ENCODE measurements around the gene TMSB15B.

DNA sequence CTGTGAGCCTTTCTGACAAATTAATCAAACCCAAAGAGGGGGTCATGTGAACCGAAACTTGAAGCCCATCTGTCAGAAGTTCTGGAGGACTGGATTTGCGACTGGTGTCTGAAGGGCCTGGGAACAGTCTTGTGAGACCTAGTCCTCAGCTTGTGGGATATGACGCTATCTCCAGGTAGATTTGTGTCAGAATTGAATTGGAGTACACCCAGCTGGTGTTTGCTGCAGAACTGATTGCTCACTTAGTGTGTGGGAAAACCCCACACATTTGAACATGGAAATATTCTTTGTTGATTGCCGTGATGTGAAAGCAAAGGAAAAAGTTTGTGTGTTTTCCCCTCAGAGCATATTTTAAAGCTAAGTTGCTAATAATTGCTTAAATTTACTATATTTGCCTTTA, 30.3 kb upstream of the TMSB15B start:
- TF ChIP-seq, protein P1, sequence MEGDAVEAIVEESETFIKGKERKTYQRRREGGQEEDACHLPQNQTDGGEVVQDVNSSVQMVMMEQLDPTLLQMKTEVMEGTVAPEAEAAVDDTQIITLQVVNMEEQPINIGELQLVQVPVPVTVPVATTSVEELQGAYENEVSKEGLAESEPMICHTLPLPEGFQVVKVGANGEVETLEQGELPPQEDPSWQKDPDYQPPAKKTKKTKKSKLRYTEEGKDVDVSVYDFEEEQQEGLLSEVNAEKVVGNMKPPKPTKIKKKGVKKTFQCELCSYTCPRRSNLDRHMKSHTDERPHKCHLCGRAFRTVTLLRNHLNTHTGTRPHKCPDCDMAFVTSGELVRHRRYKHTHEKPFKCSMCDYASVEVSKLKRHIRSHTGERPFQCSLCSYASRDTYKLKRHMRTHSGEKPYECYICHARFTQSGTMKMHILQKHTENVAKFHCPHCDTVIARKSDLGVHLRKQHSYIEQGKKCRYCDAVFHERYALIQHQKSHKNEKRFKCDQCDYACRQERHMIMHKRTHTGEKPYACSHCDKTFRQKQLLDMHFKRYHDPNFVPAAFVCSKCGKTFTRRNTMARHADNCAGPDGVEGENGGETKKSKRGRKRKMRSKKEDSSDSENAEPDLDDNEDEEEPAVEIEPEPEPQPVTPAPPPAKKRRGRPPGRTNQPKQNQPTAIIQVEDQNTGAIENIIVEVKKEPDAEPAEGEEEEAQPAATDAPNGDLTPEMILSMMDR (IDR thresholded peaks at IDR 0.05) = no peak
- TF ChIP-seq ZFX (IDR thresholded peaks at IDR 0.05; ENCODE audit: borderline replicate concordance) = no peak

Data from 22Rv1 (cell line).